ENCODE results near the gene PROM2. TPM values are rescaled to one million over a fixed set of nuclear protein-coding genes. Genes with fewer than 3 reads are reported as not detected.

PROM2 gene
- total RNA-seq (1 to 10 TPM in 1 of 2 donors, under 1 TPM in 1; 0.99 to 1.8 TPM), polyA plus RNA-seq (ENCODE audit: insufficient read length in 2 of 2) (1 to 10 TPM; 2.4 to 5.9 TPM)
- long read RNA-seq, donor 1, result 0 reads
- long read RNA-seq, donor 2, result 0 reads
- long read RNA-seq, donor 3, result 0 reads
- long read RNA-seq, donor 4, full-length matches to known transcripts, result 2 of 11 reads
- long read RNA-seq, donor 4, partial matches to known transcripts, result 9 of 11 reads
- long read RNA-seq, donor 4, other reads (novel, unspliced or antisense), result 0 of 11 reads

DNA sequence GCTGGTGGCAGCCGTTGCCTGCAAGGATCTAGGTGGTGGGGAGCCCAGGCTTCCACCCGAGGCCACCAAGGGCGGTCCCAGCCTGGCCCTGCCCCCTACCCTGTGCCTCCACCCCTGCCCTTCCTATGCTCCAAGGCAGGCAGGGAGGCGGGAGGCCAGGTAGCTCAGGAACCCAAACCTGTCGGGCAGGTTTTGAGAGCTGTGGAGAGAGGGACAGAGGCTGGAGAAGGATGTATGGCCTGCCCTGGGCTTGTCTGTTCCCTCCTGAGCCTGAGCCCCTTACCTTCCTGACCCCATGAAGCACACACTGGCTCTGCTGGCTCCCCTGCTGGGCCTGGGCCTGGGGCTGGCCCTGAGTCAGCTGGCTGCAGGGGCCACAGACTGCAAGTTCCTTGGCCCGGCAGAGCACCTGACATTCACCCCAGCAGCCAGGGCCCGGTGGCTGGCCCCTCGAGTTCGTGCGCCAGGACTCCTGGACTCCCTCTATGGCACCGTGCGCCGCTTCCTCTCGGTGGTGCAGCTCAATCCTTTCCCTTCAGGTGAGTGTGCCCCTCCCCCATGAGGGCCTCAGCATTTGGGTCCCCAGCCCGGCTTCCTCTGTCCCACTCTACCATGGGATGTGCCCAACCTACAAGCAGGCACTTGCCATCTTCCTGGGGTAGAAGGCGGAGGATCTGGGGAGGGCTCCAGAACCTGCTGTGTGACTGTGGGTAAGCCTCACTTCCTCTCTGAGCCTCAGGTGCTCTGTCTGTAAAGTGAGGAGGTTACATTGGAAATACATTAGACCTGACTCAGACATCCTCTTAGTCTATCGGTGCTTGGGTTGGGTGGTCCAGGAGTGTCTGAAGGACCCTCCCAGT lies at the start of gene PROM2:
TSS of gene PROM2 (plus strand) at position 159 of the 860 bp plus-strand sequence. CDS start at position 296, 137 bp downstream.
- no peaks in the 10 kb centered on the region for H3K9me3 ChIP-seq (ENCODE audit: control insufficient read depth, insufficient read depth, low read length)
- peaks cover 21% of the 10 kb centered on the region for H3K36me3 ChIP-seq (ENCODE audit: control insufficient read depth, insufficient read depth, low read length)
- no peak within 1 kb of the TSS for H3K27ac ChIP-seq (ENCODE audit: low read depth, low read length)
- 71% methylated on average over 15 of the region's 17 CpGs for WGBS (ENCODE audit: insufficient coverage)
- no peak for DNase-seq (ENCODE audit: low read depth in 4 of 6, low spot score in 6 of 6)
- no peaks in the 10 kb centered on the region for H3K27me3 ChIP-seq (ENCODE audit: control insufficient read depth, insufficient read depth, low read length)
- no peak within 1 kb of the TSS for H3K4me3 ChIP-seq (ENCODE audit: low read depth, low read length)
- no peaks in the 10 kb centered on the region for H3K4me1 ChIP-seq (ENCODE audit: control insufficient read depth, insufficient read depth, low read length)

DNA sequence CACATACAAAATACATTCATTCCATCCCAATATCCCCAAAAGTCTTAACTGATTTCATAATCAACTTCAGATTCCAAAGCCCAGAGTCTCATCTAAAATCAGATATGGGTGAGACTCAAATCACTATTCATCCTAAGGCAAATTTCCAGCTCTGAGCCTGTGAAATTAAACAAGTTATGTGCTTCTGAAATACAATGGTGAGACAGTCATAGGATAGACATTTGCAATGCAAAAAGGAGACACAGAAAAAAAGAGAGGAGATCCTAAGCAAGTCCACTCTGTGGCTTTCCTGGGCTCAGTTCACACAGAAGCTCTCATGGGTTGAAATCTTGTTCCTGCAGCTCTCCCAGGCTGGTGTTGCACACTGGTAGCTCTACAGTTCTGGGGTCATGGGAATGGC lies 48.6 kb upstream of the PROM2 start:
- peaks cover 5% of the 10 kb centered on the region for H3K9me3 ChIP-seq (ENCODE audit: control insufficient read depth, insufficient read depth, low read length)
- no peak overlapping the region for H3K4me3 ChIP-seq (ENCODE audit: low read depth, low read length)
- H3K4me1 ChIP-seq (ENCODE audit: control insufficient read depth, insufficient read depth, low read length), result no peaks in the 10 kb centered on the region
- no peak overlapping the region for H3K27ac ChIP-seq (ENCODE audit: low read depth, low read length)
- H3K36me3 ChIP-seq (ENCODE audit: control insufficient read depth, insufficient read depth, low read length), result no peaks in the 10 kb centered on the region
- H3K27me3 ChIP-seq (ENCODE audit: control insufficient read depth, insufficient read depth, low read length), result no peaks in the 10 kb centered on the region
- no peak for DNase-seq (ENCODE audit: low read depth in 4 of 6, low spot score in 6 of 6)

- no peaks in the 10 kb centered on the region for H3K9me3 ChIP-seq (ENCODE audit: control insufficient read depth, insufficient read depth, low read length)
- peak in 5 of 6 donors; percentile 9 to 73 (median 35) for DNase-seq (ENCODE audit: low read depth in 4 of 6, low spot score in 6 of 6)
- 14% methylated on average over 1 of the region's 3 CpGs for WGBS (ENCODE audit: insufficient coverage)
Observed at GRCh38 chr2:95231723-95232122, 42.5 kb upstream of the PROM2 start.

GRCh38 chr2:95232232-95232631 lies 42.0 kb upstream of the PROM2 start:
- no peak for DNase-seq (ENCODE audit: low read depth in 4 of 6, low spot score in 6 of 6)
- no peaks in the 10 kb centered on the region for H3K36me3 ChIP-seq (ENCODE audit: control insufficient read depth, insufficient read depth, low read length)
- no peak overlapping the region for H3K27ac ChIP-seq (ENCODE audit: low read depth, low read length)
- H3K4me1 ChIP-seq (ENCODE audit: control insufficient read depth, insufficient read depth, low read length), result no peaks in the 10 kb centered on the region
- no peaks in the 10 kb centered on the region for H3K9me3 ChIP-seq (ENCODE audit: control insufficient read depth, insufficient read depth, low read length)
- no peaks in the 10 kb centered on the region for H3K27me3 ChIP-seq (ENCODE audit: control insufficient read depth, insufficient read depth, low read length)
- no peak overlapping the region for H3K4me3 ChIP-seq (ENCODE audit: low read depth, low read length)
- WGBS (ENCODE audit: insufficient coverage), result no CpG with 5 or more reads among the region's 1 CpG

More at GRCh38 chr2:95231723-95232122, 42.5 kb upstream of the PROM2 start:
- H3K27me3 ChIP-seq (ENCODE audit: control insufficient read depth, insufficient read depth, low read length), result no peaks in the 10 kb centered on the region
- no peaks in the 10 kb centered on the region for H3K4me1 ChIP-seq (ENCODE audit: control insufficient read depth, insufficient read depth, low read length)
- no peak overlapping the region for H3K4me3 ChIP-seq (ENCODE audit: low read depth, low read length)
- H3K36me3 ChIP-seq (ENCODE audit: control insufficient read depth, insufficient read depth, low read length), result no peaks in the 10 kb centered on the region
- H3K27ac ChIP-seq (ENCODE audit: low read depth, low read length), result no peak overlapping the region

GRCh38 chr2:95234286-95234785 lies 39.9 kb upstream of the PROM2 start:
- 91% methylated on average over 4 of the region's 5 CpGs for WGBS (ENCODE audit: insufficient coverage)
- Histone ChIP-seq H3K36me3 (ENCODE audit: control insufficient read depth, insufficient read depth, low read length) (no peaks in the 10 kb centered on the region), H3K9me3 (ENCODE audit: control insufficient read depth, insufficient read depth, low read length) (no peaks in the 10 kb centered on the region)

GRCh38 chr2:95234816-95235215 lies 39.4 kb upstream of the PROM2 start:
- Histone ChIP-seq H3K27me3 (ENCODE audit: control insufficient read depth, insufficient read depth, low read length) (no peaks in the 10 kb centered on the region), H3K4me3 (ENCODE audit: low read depth, low read length) (no peak overlapping the region), H3K27ac (ENCODE audit: low read depth, low read length) (no peak overlapping the region), H3K9me3 (ENCODE audit: control insufficient read depth, insufficient read depth, low read length) (no peaks in the 10 kb centered on the region), H3K36me3 (ENCODE audit: control insufficient read depth, insufficient read depth, low read length) (no peaks in the 10 kb centered on the region), H3K4me1 (ENCODE audit: control insufficient read depth, insufficient read depth, low read length) (no peaks in the 10 kb centered on the region)
- DNase-seq (ENCODE audit: low read depth in 4 of 6, low spot score in 6 of 6), result no peak
- 94% methylated on average over 3 of the region's 3 CpGs for WGBS (ENCODE audit: insufficient coverage)

More at GRCh38 chr2:95234286-95234785, 39.9 kb upstream of the PROM2 start:
- Histone ChIP-seq H3K4me1 (ENCODE audit: control insufficient read depth, insufficient read depth, low read length) (no peaks in the 10 kb centered on the region), H3K27ac (ENCODE audit: low read depth, low read length) (no peak overlapping the region), H3K4me3 (ENCODE audit: low read depth, low read length) (no peak overlapping the region), H3K27me3 (ENCODE audit: control insufficient read depth, insufficient read depth, low read length) (no peaks in the 10 kb centered on the region)
- no peak for DNase-seq (ENCODE audit: low read depth in 4 of 6, low spot score in 6 of 6)

DNA sequence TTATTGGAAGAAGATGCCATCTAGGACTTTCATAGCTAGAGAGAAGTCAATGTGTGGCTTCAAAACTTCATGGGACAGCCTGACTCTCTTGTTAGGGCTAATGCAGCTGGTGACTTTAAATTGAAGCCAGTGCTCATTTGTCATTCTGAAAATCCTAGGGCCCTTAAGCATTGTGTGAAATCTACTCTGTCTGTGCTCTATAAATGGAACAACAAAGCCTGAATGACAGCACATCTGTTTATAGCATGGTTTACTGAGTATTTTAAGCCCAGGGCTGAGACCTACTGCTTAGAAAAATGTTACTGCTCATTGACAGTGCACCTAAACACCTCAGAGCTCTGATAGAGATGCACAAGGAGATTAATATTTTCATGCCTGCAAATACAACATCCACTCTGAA lies 36.1 kb upstream of the PROM2 start:
- Histone ChIP-seq H3K4me1 (ENCODE audit: control insufficient read depth, insufficient read depth, low read length) (no peaks in the 10 kb centered on the region), H3K36me3 (ENCODE audit: control insufficient read depth, insufficient read depth, low read length) (no peaks in the 10 kb centered on the region), H3K27me3 (ENCODE audit: control insufficient read depth, insufficient read depth, low read length) (no peaks in the 10 kb centered on the region), H3K9me3 (ENCODE audit: control insufficient read depth, insufficient read depth, low read length) (peaks cover 11% of the 10 kb centered on the region), H3K27ac (ENCODE audit: low read depth, low read length) (no peak overlapping the region), H3K4me3 (ENCODE audit: low read depth, low read length) (no peak overlapping the region)
- DNase-seq (ENCODE audit: low read depth in 4 of 6, low spot score in 6 of 6), result no peak

DNA sequence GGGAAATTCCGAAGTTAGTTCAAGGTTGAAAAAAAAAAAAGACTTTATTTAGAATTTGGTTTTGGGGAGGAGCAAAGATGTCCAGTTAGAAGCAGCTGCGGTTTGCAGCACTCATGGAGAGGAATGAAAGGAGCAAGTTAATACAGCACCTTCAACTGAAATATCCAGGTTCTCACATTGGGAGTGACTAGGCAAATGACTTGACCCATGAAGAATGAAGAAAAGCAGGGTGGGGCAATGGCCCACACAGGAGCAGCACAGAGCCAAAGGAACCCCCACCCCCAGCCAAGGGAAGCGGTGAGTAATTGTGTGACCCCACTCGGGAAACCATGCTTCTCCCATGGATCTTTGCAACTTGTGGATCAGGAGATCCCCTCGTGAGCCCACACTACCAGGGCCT lies 34.2 kb upstream of the PROM2 start:
- WGBS (ENCODE audit: insufficient coverage), result 100% methylated on average over 5 of the region's 5 CpGs
- Histone ChIP-seq H3K27ac (ENCODE audit: low read depth, low read length) (no peak overlapping the region), H3K36me3 (ENCODE audit: control insufficient read depth, insufficient read depth, low read length) (no peaks in the 10 kb centered on the region), H3K9me3 (ENCODE audit: control insufficient read depth, insufficient read depth, low read length) (peaks cover 11% of the 10 kb centered on the region), H3K4me3 (ENCODE audit: low read depth, low read length) (no peak overlapping the region), H3K27me3 (ENCODE audit: control insufficient read depth, insufficient read depth, low read length) (no peaks in the 10 kb centered on the region), H3K4me1 (ENCODE audit: control insufficient read depth, insufficient read depth, low read length) (no peaks in the 10 kb centered on the region)
- no peak for DNase-seq (ENCODE audit: low read depth in 4 of 6, low spot score in 6 of 6)

- no peak overlapping the region for H3K27ac ChIP-seq (ENCODE audit: low read depth, low read length)
- H3K4me1 ChIP-seq (ENCODE audit: control insufficient read depth, insufficient read depth, low read length), result no peaks in the 10 kb centered on the region
- H3K27me3 ChIP-seq (ENCODE audit: control insufficient read depth, insufficient read depth, low read length), result no peaks in the 10 kb centered on the region
- H3K36me3 ChIP-seq (ENCODE audit: control insufficient read depth, insufficient read depth, low read length), result no peaks in the 10 kb centered on the region
- 100% methylated on average over 5 of the region's 5 CpGs for WGBS (ENCODE audit: insufficient coverage)
- peaks cover 11% of the 10 kb centered on the region for H3K9me3 ChIP-seq (ENCODE audit: control insufficient read depth, insufficient read depth, low read length)
- H3K4me3 ChIP-seq (ENCODE audit: low read depth, low read length), result no peak overlapping the region
- no peak for DNase-seq (ENCODE audit: low read depth in 4 of 6, low spot score in 6 of 6)
Observed at GRCh38 chr2:95240556-95240955, 33.7 kb upstream of the PROM2 start.

Data from spinal cord (tissue), 10 donors.